WTC11 (cell line): ENCODE results near the gene CABLES1. TPM values are rescaled to one million over a fixed set of nuclear protein-coding genes. Genes with fewer than 3 reads are reported as not detected.

ENCODE experiments used
- ATAC-seq: fragments of 200-7000 bp; cut with Tn5 transposase; 2 replicates; pipeline ENCODE4 v1.10.0; 2021; ENCODE audit warnings: mild to moderate bottlenecking, moderate library complexity
- CTCF ChIA-PET: fragments of 300-600 bp; sonication (Branson Sonifier 250); formaldehyde crosslinking; loops from one replicate; lab custom pipeline; 2021; ENCODE audit warnings: antibody characterized with exemption; lab: Charles Lee
- POLR2A ChIA-PET: fragments of 350-600 bp; sonication (Branson Sonifier 250); formaldehyde crosslinking; loops from one replicate; lab custom pipeline; 2021; ENCODE audit warnings: antibody characterized with exemption; lab: Charles Lee
- DNase-seq: peaks from one replicate; pipeline ENCODE4 v3.0.0; 2021; ENCODE audit warnings: low spot score
- H3K27ac Mint-ChIP-seq: 2 replicates; pipeline ENCODE4 v1.8.0; 2021; ENCODE audit warnings: mixed read lengths
- H3K27me3 Mint-ChIP-seq: 2 replicates; pipeline ENCODE4 v1.8.0; 2021; ENCODE audit warnings: low read depth, mild to moderate bottlenecking, moderate library complexity, mixed read lengths
- H3K36me3 Mint-ChIP-seq: 2 replicates; pipeline ENCODE4 v1.8.0; 2021; ENCODE audit warnings: mixed read lengths
- H3K4me1 Mint-ChIP-seq: 2 replicates; pipeline ENCODE4 v1.8.0; 2022; ENCODE audit warnings: mixed read lengths
- H3K4me3 Mint-ChIP-seq: 2 replicates; pipeline ENCODE4 v1.8.0; 2021; ENCODE audit warnings: mild to moderate bottlenecking, moderate library complexity, mixed read lengths
- H3K9me3 Mint-ChIP-seq: 2 replicates; pipeline ENCODE4 v1.8.0; 2021; ENCODE audit warnings: mixed read lengths
- EMX1 ChIP-seq: fragments of 250-450 bp; sonication (Bioruptor Pico); IDR thresholded peaks from 2 replicates; pipeline ENCODE4 v1.8.0; 2021; ENCODE audit warnings: mild to moderate bottlenecking
- ESRRA ChIP-seq: sonication (generic); formaldehyde crosslinking; IDR thresholded peaks from 2 replicates; pipeline ENCODE4 v1.8.1; 2022; ENCODE audit warnings: mild to moderate bottlenecking, missing genetic modification reagents, borderline replicate concordance
- ETV6 ChIP-seq: sonication (generic); formaldehyde crosslinking; IDR thresholded peaks from 2 replicates; pipeline ENCODE4 v1.8.1; 2022; ENCODE audit warnings: mild to moderate bottlenecking, missing genetic modification reagents
- GABPB1 ChIP-seq: sonication (generic); formaldehyde crosslinking; IDR thresholded peaks from 2 replicates; pipeline ENCODE4 v1.8.1; 2023; ENCODE audit warnings: mild to moderate bottlenecking, missing genetic modification reagents
- NFE2L1 ChIP-seq: sonication (generic); formaldehyde crosslinking; IDR thresholded peaks from 2 replicates; pipeline ENCODE4 v1.8.1; 2023; ENCODE audit warnings: missing genetic modification reagents
- NR3C1 ChIP-seq: sonication (generic); formaldehyde crosslinking; conservative IDR thresholded peaks from 2 replicates; pipeline ENCODE4 v1.8.1; 2023; ENCODE audit warnings: low read depth, mild to moderate bottlenecking, missing genetic modification reagents
- SOX15 ChIP-seq: fragments of 250-450 bp; sonication (Bioruptor Pico); IDR thresholded peaks from 2 replicates; pipeline ENCODE4 v1.9.0; 2021; ENCODE audit warnings: mild to moderate bottlenecking
- TCF7 ChIP-seq: sonication (generic); formaldehyde crosslinking; IDR thresholded peaks from 2 replicates; pipeline ENCODE4 v1.8.0; 2022; ENCODE audit warnings: mild to moderate bottlenecking, low read depth, missing genetic modification reagents, moderate library complexity
- total RNA-seq: library from RNA; stranded (reverse); gene quantifications from 3 replicates; pipeline ENCODE4 v1.2.3, GENCODE V29; 2021
- TF ChIP-seq, protein P1 (sequence below): sonication (generic); formaldehyde crosslinking; IDR thresholded peaks from 2 replicates; pipeline ENCODE4 v1.8.0; 2022; ENCODE audit warnings: missing genetic modification reagents
- TF ChIP-seq, protein P2 (sequence below): fragments of 200-600 bp; IDR thresholded peaks from 2 replicates; pipeline ENCODE4 v1.8.0; 2022; ENCODE audit warnings: antibody characterized with exemption
- TF ChIP-seq, protein P3 (sequence below): sonication (generic); formaldehyde crosslinking; IDR thresholded peaks from 2 replicates; pipeline ENCODE4 v1.8.1; 2022; ENCODE audit warnings: missing genetic modification reagents, borderline replicate concordance
- TF ChIP-seq, protein P4 (sequence below): sonication (generic); formaldehyde crosslinking; IDR thresholded peaks from 2 replicates; pipeline ENCODE4 v1.8.1; 2023; ENCODE audit warnings: mild to moderate bottlenecking, missing genetic modification reagents
- TF ChIP-seq, protein P5 (sequence below): sonication (generic); formaldehyde crosslinking; IDR thresholded peaks from 2 replicates; pipeline ENCODE4 v1.8.1; 2023; ENCODE audit warnings: mild to moderate bottlenecking, missing genetic modification reagents

Gene CABLES1
- total RNA-seq, 1 experiment from 2014 or later: 17.0 TPM

DNA sequence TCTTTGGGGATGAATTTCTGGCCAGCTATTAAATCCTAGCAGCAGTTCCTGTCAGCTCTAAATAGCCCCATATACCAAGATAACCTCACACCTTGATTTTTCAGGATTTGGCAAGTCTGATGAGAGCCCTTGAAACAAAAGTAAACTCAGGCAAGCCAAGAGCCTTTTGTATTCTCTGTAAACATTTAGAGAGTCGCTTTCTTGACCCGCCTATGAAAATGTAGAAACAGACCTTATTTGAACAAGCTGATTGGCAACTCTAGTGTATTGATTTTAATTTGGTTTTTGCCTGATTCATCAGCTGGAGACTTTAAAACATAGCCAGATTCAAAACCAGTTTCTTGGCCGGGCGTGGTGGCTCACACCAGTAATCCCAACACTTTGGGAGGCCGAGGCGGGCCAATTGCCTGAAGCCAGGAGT, 43.4 kb downstream of the CABLES1 start:
- Mint-ChIP-seq H3K27me3 (no peaks in the 10 kb centered on the region), H3K36me3 (no peaks in the 10 kb centered on the region), H3K4me3 (no peak overlapping the region), H3K9me3 (no peaks in the 10 kb centered on the region), H3K27ac (peak overlapping the region; percentile 35; the same call in 1 of the 2 replicates), H3K4me1 (peaks cover 59% of the 10 kb centered on the region)
- ChIA-PET POLR2A (interaction anchor here (0.6 kb wide), 1 partner anchor 8 kb away, joined by 3 read pairs; no protein-coding TSS in a partner anchor), CTCF (interaction anchor here (1.2 kb wide), 1 partner anchor 9 kb away, joined by 3 read pairs; no protein-coding TSS in a partner anchor)
- 0 out of 2 replicates have a peak, but pooled peaks have one; percentile 17 for TF ChIP-seq GABPB1 (CRISPR knock-in tag)
- no peak for TF ChIP-seq TCF7 (CRISPR knock-in tag)
- TF ChIP-seq, all 79 proteins: peak for 1
- ATAC-seq: no peak
- DNase-seq: no peak

DNA sequence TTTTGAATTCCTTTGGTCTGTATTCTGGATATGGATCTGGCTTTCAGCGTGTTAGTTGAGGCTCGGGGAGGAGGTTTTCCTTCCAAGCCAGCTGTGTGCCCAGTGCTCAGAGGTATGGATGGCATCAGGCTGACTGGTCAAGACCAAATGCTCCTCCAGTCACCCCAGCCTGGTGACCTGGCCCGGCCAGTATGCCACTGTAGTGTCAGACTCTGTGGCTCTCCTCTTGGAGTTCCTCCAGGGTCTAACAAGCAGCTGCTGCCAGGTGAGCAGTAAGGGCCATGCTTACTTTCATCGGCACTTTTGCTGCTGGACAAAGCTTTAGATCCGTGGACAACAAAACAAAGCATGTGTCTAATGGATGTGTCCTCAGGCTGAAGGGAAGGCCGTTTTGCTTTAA, 44.1 kb downstream of the CABLES1 start:
- Mint-ChIP-seq H3K36me3 (no peaks in the 10 kb centered on the region), H3K9me3 (no peaks in the 10 kb centered on the region), H3K4me3 (no peak overlapping the region), H3K27me3 (no peaks in the 10 kb centered on the region), H3K27ac (peak overlapping the region; percentile 11), H3K4me1 (peaks cover 61% of the 10 kb centered on the region)
- ChIA-PET POLR2A (interaction anchor here (0.6 kb wide), 1 partner anchor 137 kb away, joined by 4 read pairs; no protein-coding TSS in a partner anchor), CTCF (interaction anchor here (2.4 kb wide), 1 partner anchor 28 kb away, joined by 11 read pairs; no protein-coding TSS in a partner anchor)
- ATAC-seq (no peak), DNase-seq (no peak)
- TF ChIP-seq, protein P1, sequence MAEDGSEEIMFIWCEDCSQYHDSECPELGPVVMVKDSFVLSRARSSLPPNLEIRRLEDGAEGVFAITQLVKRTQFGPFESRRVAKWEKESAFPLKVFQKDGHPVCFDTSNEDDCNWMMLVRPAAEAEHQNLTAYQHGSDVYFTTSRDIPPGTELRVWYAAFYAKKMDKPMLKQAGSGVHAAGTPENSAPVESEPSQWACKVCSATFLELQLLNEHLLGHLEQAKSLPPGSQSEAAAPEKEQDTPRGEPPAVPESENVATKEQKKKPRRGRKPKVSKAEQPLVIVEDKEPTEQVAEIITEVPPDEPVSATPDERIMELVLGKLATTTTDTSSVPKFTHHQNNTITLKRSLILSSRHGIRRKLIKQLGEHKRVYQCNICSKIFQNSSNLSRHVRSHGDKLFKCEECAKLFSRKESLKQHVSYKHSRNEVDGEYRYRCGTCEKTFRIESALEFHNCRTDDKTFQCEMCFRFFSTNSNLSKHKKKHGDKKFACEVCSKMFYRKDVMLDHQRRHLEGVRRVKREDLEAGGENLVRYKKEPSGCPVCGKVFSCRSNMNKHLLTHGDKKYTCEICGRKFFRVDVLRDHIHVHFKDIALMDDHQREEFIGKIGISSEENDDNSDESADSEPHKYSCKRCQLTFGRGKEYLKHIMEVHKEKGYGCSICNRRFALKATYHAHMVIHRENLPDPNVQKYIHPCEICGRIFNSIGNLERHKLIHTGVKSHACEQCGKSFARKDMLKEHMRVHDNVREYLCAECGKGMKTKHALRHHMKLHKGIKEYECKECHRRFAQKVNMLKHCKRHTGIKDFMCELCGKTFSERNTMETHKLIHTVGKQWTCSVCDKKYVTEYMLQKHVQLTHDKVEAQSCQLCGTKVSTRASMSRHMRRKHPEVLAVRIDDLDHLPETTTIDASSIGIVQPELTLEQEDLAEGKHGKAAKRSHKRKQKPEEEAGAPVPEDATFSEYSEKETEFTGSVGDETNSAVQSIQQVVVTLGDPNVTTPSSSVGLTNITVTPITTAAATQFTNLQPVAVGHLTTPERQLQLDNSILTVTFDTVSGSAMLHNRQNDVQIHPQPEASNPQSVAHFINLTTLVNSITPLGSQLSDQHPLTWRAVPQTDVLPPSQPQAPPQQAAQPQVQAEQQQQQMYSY (CRISPR knock-in tag): no peak
- no peak for TF ChIP-seq ETV6 (CRISPR knock-in tag)
- no peak for TF ChIP-seq SOX15 (CRISPR knock-in tag)
- no peak for TF ChIP-seq NR3C1 (CRISPR knock-in tag)
- TF ChIP-seq GABPB1 (CRISPR knock-in tag): no peak
- TF ChIP-seq, protein P2, sequence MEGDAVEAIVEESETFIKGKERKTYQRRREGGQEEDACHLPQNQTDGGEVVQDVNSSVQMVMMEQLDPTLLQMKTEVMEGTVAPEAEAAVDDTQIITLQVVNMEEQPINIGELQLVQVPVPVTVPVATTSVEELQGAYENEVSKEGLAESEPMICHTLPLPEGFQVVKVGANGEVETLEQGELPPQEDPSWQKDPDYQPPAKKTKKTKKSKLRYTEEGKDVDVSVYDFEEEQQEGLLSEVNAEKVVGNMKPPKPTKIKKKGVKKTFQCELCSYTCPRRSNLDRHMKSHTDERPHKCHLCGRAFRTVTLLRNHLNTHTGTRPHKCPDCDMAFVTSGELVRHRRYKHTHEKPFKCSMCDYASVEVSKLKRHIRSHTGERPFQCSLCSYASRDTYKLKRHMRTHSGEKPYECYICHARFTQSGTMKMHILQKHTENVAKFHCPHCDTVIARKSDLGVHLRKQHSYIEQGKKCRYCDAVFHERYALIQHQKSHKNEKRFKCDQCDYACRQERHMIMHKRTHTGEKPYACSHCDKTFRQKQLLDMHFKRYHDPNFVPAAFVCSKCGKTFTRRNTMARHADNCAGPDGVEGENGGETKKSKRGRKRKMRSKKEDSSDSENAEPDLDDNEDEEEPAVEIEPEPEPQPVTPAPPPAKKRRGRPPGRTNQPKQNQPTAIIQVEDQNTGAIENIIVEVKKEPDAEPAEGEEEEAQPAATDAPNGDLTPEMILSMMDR: no peak

DNA sequence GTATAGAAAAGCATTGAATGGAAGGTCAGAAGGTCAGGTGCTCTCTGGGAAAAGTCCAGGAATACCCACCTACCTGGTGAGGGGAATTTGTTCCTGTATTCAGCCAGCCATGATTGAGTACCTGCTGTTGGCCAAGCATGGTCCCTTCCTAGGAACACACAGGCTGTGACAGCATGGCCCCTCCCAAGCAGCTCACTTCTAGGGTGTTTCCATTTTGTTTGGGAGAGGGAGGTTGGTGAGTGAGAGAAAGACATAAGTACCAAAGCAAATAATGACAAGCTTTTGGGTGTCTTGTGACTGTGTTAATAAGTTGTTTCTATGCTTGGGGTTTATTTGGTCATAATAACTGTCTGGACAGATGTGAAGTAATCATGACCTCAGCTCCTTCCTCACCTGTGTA, 46.3 kb downstream of the CABLES1 start:
- peaks cover 54% of the 10 kb centered on the region for H3K4me1 Mint-ChIP-seq
- no peak overlapping the region for H3K4me3 Mint-ChIP-seq
- H3K27me3 Mint-ChIP-seq: no peaks in the 10 kb centered on the region
- no peaks in the 10 kb centered on the region for H3K36me3 Mint-ChIP-seq
- CTCF ChIA-PET: interaction anchor here (0.6 to 2.4 kb wide), 5 partner anchors 15 to 1252 kb away, joined by 3 to 11 read pairs (median 4); no protein-coding TSS in a partner anchor
- TF ChIP-seq NFE2L1 (CRISPR knock-in tag): no peak
- TF ChIP-seq, protein P3, sequence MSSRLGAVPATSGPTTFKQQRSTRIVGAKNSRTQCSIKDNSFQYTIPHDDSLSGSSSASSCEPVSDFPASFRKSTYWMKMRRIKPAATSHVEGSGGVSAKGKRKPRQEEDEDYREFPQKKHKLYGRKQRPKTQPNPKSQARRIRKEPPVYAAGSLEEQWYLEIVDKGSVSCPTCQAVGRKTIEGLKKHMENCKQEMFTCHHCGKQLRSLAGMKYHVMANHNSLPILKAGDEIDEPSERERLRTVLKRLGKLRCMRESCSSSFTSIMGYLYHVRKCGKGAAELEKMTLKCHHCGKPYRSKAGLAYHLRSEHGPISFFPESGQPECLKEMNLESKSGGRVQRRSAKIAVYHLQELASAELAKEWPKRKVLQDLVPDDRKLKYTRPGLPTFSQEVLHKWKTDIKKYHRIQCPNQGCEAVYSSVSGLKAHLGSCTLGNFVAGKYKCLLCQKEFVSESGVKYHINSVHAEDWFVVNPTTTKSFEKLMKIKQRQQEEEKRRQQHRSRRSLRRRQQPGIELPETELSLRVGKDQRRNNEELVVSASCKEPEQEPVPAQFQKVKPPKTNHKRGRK (CRISPR knock-in tag): no peak
- TF ChIP-seq ESRRA (CRISPR knock-in tag): no peak
- TF ChIP-seq, protein P4, sequence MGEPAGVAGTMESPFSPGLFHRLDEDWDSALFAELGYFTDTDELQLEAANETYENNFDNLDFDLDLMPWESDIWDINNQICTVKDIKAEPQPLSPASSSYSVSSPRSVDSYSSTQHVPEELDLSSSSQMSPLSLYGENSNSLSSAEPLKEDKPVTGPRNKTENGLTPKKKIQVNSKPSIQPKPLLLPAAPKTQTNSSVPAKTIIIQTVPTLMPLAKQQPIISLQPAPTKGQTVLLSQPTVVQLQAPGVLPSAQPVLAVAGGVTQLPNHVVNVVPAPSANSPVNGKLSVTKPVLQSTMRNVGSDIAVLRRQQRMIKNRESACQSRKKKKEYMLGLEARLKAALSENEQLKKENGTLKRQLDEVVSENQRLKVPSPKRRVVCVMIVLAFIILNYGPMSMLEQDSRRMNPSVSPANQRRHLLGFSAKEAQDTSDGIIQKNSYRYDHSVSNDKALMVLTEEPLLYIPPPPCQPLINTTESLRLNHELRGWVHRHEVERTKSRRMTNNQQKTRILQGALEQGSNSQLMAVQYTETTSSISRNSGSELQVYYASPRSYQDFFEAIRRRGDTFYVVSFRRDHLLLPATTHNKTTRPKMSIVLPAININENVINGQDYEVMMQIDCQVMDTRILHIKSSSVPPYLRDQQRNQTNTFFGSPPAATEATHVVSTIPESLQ (CRISPR knock-in tag): no peak
- TF ChIP-seq EMX1 (CRISPR knock-in tag): no peak
- TF ChIP-seq, protein P5, sequence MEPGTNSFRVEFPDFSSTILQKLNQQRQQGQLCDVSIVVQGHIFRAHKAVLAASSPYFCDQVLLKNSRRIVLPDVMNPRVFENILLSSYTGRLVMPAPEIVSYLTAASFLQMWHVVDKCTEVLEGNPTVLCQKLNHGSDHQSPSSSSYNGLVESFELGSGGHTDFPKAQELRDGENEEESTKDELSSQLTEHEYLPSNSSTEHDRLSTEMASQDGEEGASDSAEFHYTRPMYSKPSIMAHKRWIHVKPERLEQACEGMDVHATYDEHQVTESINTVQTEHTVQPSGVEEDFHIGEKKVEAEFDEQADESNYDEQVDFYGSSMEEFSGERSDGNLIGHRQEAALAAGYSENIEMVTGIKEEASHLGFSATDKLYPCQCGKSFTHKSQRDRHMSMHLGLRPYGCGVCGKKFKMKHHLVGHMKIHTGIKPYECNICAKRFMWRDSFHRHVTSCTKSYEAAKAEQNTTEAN (CRISPR knock-in tag): no peak
- TF ChIP-seq, all 79 proteins: peak for 0
- no peak for DNase-seq
- H3K9me3 Mint-ChIP-seq: no peaks in the 10 kb centered on the region
- no peak overlapping the region for H3K27ac Mint-ChIP-seq
- POLR2A ChIA-PET: no interaction called here
- ATAC-seq: no peak
